ENCODE measurements around the gene EFCC1.
"Not testable (repeated sequence)": the region's sequence is repeated elsewhere in the genome, so short reads cannot be mapped to it uniquely, and the experiment has no call there.

EFCC1 gene

GRCh38 chr3:129069313-129070085, 68.4 kb downstream of the EFCC1 start:
- DNase-seq (ENCODE audit: extremely low read depth in 1 of 2, low read depth in 1 of 2): not testable (repeated sequence)

- DNase-seq (ENCODE audit: extremely low read depth in 1 of 2, low read depth in 1 of 2): no peak
These were observed 69.2 kb downstream of the EFCC1 start for GRCh38 chr3:129070086-129070885.

GRCh38 chr3:129077222-129077621, 76.1 kb downstream of the EFCC1 start:
- no peak for DNase-seq (ENCODE audit: extremely low read depth in 1 of 2, low read depth in 1 of 2)

- no peak for DNase-seq (ENCODE audit: extremely low read depth in 1 of 2, low read depth in 1 of 2)
These were observed 77.4 kb downstream of the EFCC1 start for GRCh38 chr3:129078510-129078909.

- no peak for DNase-seq (ENCODE audit: extremely low read depth in 1 of 2, low read depth in 1 of 2)
These were observed 80.4 kb downstream of the EFCC1 start for GRCh38 chr3:129081503-129081902.

GRCh38 chr3:129082026-129082425, 80.9 kb downstream of the EFCC1 start:
- no peak for DNase-seq (ENCODE audit: extremely low read depth in 1 of 2, low read depth in 1 of 2)

- no peak for DNase-seq (ENCODE audit: extremely low read depth in 1 of 2, low read depth in 1 of 2)
These were observed 83.4 kb downstream of the EFCC1 start for GRCh38 chr3:129084501-129084900.

GRCh38 chr3:129085165-129085715, 84.1 kb downstream of the EFCC1 start:
- no peak for DNase-seq (ENCODE audit: extremely low read depth in 1 of 2, low read depth in 1 of 2)

GRCh38 chr3:129085818-129086217, 84.7 kb downstream of the EFCC1 start:
- DNase-seq (ENCODE audit: extremely low read depth in 1 of 2, low read depth in 1 of 2): no peak

GRCh38 chr3:129087138-129087702, 86.1 kb downstream of the EFCC1 start:
- no peak for DNase-seq (ENCODE audit: extremely low read depth in 1 of 2, low read depth in 1 of 2)

- not testable (repeated sequence) for DNase-seq (ENCODE audit: extremely low read depth in 1 of 2, low read depth in 1 of 2)
These were observed 86.8 kb downstream of the EFCC1 start for GRCh38 chr3:129087904-129088303.

- DNase-seq (ENCODE audit: extremely low read depth in 1 of 2, low read depth in 1 of 2): not testable (repeated sequence)
These were observed 87.2 kb downstream of the EFCC1 start for GRCh38 chr3:129088312-129088711.
